ENCODE data around the gene CAMSAP1. TPM values are rescaled to one million over a fixed set of nuclear protein-coding genes. Genes with fewer than 3 reads are reported as not detected.

Gene CAMSAP1
- polyA plus RNA-seq, 1 donor from 2014 or later: 58.5 TPM

DNA sequence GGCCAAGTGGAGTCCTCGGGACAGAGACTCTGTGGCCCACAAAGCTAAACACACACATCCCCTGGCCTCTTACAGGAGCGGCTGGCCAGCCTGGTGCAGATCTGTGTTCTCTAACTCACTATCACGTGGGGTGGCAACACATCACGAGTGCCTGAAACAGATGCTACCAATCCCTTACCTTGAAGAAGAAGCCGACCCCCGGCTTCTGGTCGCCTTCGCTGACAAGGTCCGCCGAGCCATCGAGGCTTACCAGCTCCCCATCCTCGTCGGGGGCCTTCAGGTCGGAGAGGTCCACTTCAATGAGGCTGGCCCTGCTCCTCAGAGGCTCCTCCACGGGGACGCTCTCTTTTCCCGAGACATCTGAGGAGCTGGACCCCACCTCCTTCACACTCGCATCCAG is 86.7 kb downstream of the CAMSAP1 start (continued):
- TF ChIP-seq, protein P1, sequence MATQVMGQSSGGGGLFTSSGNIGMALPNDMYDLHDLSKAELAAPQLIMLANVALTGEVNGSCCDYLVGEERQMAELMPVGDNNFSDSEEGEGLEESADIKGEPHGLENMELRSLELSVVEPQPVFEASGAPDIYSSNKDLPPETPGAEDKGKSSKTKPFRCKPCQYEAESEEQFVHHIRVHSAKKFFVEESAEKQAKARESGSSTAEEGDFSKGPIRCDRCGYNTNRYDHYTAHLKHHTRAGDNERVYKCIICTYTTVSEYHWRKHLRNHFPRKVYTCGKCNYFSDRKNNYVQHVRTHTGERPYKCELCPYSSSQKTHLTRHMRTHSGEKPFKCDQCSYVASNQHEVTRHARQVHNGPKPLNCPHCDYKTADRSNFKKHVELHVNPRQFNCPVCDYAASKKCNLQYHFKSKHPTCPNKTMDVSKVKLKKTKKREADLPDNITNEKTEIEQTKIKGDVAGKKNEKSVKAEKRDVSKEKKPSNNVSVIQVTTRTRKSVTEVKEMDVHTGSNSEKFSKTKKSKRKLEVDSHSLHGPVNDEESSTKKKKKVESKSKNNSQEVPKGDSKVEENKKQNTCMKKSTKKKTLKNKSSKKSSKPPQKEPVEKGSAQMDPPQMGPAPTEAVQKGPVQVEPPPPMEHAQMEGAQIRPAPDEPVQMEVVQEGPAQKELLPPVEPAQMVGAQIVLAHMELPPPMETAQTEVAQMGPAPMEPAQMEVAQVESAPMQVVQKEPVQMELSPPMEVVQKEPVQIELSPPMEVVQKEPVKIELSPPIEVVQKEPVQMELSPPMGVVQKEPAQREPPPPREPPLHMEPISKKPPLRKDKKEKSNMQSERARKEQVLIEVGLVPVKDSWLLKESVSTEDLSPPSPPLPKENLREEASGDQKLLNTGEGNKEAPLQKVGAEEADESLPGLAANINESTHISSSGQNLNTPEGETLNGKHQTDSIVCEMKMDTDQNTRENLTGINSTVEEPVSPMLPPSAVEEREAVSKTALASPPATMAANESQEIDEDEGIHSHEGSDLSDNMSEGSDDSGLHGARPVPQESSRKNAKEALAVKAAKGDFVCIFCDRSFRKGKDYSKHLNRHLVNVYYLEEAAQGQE (IDR thresholded peaks at IDR 0.05; ENCODE audit: borderline replicate concordance): no peak
- no peak for TF ChIP-seq POLR2AphosphoS5 (IDR thresholded peaks at IDR 0.05)

DNA sequence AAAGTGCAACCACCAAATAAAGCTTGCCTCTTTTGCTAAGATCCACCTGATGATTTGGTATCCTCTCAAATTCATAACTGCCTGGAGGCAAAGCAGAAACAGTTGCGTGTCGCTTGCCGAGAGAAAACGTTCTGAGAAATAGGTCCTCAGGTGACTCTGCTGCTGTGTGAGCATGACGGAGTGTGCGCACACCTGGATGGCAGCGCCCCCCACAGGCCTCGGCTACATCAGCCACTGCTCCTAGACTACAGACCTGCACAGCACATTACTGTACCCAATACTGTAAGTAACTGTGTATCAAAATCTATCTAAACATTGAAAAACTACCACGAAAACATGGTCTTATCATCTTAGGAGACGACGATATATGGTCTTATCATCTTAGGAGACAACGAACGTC is 87.4 kb downstream of the CAMSAP1 start:
- no peak overlapping the region for H3K27ac ChIP-seq (ENCODE audit: low read length)
- no peaks in the 10 kb centered on the region for H3F3A ChIP-seq (ENCODE audit: insufficient read depth, low read length, poor library complexity, severe bottlenecking)
- no peaks in the 10 kb centered on the region for H3K36me3 ChIP-seq (ENCODE audit: insufficient read depth, low read length)
- no peaks in the 10 kb centered on the region for H3K9me3 ChIP-seq (ENCODE audit: low read length)
- no peaks in the 10 kb centered on the region for H3K27me3 ChIP-seq (ENCODE audit: insufficient read depth, low read depth, low read length)
- H4K20me1 ChIP-seq (ENCODE audit: insufficient read depth): peaks cover 3% of the 10 kb centered on the region
- H3K9ac ChIP-seq (ENCODE audit: low read length): no peak overlapping the region
- H2AFZ ChIP-seq (ENCODE audit: low read depth, low read length): no peak overlapping the region
- no peaks in the 10 kb centered on the region for H3K9me2 ChIP-seq (ENCODE audit: insufficient read depth, low read length)
- H3K4me3 ChIP-seq (ENCODE audit: low read length): no peak overlapping the region
- TF ChIP-seq, protein P2, sequence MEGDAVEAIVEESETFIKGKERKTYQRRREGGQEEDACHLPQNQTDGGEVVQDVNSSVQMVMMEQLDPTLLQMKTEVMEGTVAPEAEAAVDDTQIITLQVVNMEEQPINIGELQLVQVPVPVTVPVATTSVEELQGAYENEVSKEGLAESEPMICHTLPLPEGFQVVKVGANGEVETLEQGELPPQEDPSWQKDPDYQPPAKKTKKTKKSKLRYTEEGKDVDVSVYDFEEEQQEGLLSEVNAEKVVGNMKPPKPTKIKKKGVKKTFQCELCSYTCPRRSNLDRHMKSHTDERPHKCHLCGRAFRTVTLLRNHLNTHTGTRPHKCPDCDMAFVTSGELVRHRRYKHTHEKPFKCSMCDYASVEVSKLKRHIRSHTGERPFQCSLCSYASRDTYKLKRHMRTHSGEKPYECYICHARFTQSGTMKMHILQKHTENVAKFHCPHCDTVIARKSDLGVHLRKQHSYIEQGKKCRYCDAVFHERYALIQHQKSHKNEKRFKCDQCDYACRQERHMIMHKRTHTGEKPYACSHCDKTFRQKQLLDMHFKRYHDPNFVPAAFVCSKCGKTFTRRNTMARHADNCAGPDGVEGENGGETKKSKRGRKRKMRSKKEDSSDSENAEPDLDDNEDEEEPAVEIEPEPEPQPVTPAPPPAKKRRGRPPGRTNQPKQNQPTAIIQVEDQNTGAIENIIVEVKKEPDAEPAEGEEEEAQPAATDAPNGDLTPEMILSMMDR (IDR thresholded peaks at IDR 0.05; ENCODE audit: poor library complexity, severe bottlenecking): peak; percentile 20
- no peak for TF ChIP-seq SMC3 (conservative IDR thresholded peaks at IDR 0.05; ENCODE audit: poor library complexity)
- no peak overlapping the region for H3K4me2 ChIP-seq (ENCODE audit: low read length)
- peaks cover 6% of the 10 kb centered on the region for H3K79me2 ChIP-seq (replicated peaks; ENCODE audit: insufficient read depth, low read length)

DNA sequence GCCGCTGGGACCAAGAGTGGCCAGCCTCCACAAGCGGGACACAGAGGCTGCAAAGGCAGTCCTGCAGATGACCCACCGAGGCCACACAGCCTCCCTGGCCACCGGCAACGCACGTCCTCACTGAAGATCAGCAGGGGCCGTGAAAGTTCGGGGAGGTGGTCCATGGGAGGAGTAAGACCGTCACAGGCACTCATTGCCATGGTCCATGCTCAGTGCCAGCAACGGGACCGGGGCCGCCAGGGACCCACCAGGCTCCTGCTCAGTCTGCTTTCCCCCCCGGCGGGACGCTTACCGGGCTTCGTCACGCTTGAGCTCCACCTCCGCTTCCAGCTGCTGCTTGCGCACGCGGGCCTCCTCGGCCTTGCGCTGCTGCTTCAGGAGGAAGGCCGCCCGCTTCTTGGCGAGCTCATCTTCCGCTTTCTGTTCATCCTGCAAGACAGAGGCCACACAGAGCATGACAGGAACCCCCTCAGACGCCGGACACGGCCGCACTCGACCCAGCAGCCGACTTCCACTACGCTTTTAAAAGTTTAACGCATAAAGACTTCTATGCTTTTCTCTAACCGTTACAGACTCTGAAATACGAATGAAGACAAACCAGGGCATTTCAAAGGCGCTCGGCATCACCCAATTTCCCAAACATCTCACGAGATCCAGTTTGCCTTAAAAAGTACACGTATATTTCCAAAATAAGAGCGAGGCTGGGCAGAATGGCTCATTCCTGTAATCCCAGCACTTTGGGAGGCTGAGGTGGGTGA is 88.4 kb downstream of the CAMSAP1 start:
- Histone ChIP-seq H3K79me2 (replicated peaks; ENCODE audit: insufficient read depth, low read length) (peaks cover 6% of the 10 kb centered on the region), H3K27ac (ENCODE audit: low read length) (no peak overlapping the region), H3K9me2 (ENCODE audit: insufficient read depth, low read length) (no peaks in the 10 kb centered on the region), H3K27me3 (ENCODE audit: insufficient read depth, low read depth, low read length) (no peaks in the 10 kb centered on the region), H3K9me3 (ENCODE audit: low read length) (no peaks in the 10 kb centered on the region), H3K4me2 (ENCODE audit: low read length) (no peak overlapping the region), H2AFZ (ENCODE audit: low read depth, low read length) (no peak overlapping the region), H3K4me3 (ENCODE audit: low read length) (no peak overlapping the region), H3K36me3 (ENCODE audit: insufficient read depth, low read length) (no peaks in the 10 kb centered on the region), H3K9ac (ENCODE audit: low read length) (no peak overlapping the region), H4K20me1 (ENCODE audit: insufficient read depth) (no peaks in the 10 kb centered on the region), H3F3A (ENCODE audit: insufficient read depth, low read length, poor library complexity, severe bottlenecking) (no peaks in the 10 kb centered on the region)
- TF ChIP-seq POLR2AphosphoS5 (IDR thresholded peaks at IDR 0.05): no peak
- TF ChIP-seq RAD21 (conservative IDR thresholded peaks at IDR 0.05): no peak
- no peak for TF ChIP-seq EZH2 (IDR thresholded peaks at IDR 0.05; ENCODE audit: borderline replicate concordance, insufficient read depth, low read length, poor library complexity, severe bottlenecking)
- no peak for TF ChIP-seq TAF1 (IDR thresholded peaks at IDR 0.05; ENCODE audit: low read depth)
- TF ChIP-seq SMC3 (conservative IDR thresholded peaks at IDR 0.05; ENCODE audit: poor library complexity): no peak
- TF ChIP-seq, protein P1 (IDR thresholded peaks at IDR 0.05; ENCODE audit: borderline replicate concordance): no peak
- TF ChIP-seq, protein P2 (IDR thresholded peaks at IDR 0.05; ENCODE audit: poor library complexity, severe bottlenecking): no peak
- TF ChIP-seq MXI1 (conservative IDR thresholded peaks at IDR 0.05; ENCODE audit: poor library complexity, severe bottlenecking): no peak
- TF ChIP-seq EP300 (conservative IDR thresholded peaks at IDR 0.05; ENCODE audit: poor library complexity, severe bottlenecking): no peak

Data from neural cell (in vitro differentiated cells).